ENCODE data around the gene ASTL. TPM values are rescaled to one million over a fixed set of nuclear protein-coding genes. Genes with fewer than 3 reads are reported as not detected.

The ASTL gene
- total RNA-seq, 1 experiment from 2014 or later, result 0.23 TPM

DNA sequence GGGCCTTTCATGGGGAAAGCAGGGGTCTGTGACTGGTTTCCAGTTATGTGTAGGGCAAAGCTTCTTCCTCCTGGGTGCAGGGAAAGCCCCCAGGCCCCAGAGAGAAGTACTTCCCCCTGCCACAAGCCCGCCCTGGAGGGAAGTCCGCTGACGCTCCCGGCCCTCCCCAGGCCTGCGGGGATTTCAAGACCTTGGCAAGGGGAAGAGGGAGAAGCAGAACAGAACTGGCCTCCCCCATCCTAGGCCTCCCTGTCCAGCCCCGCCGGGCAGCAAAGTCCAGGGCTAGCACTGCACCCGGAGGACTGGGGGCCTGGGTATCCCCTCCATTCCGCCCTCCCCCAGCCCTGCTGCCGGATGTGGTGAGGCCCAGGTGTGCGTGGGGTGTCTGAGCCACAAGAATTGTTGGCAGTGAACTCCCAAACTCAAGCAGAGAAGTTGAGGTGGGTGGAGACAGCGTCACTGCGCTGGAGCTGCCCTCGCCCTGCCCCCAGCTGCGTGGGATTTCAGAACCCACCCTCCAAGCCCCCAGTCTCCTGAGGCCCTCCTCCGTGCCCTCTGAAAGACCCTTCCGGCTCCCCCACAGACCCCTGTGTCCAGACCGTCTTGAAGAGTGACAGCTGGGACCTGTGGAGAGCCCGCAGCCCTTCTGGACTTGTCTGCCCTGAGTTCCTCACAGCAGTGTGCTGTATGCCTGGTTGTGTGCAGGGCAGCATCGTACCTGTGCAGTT, 8.0 kb upstream of the ASTL start:
- DNase-seq, result peak in 1 of 2 experiments; percentile 32

GRCh38 chr2:96145848-96146152, 7.5 kb upstream of the ASTL start:
- H3K9me3 ChIP-seq, result no peaks in the 10 kb centered on the region
- H3K36me3 ChIP-seq (ENCODE audit: control insufficient read depth, insufficient read depth, low read length), result peaks cover 2% of the 10 kb centered on the region; the same call in 1 of the 2 replicates
- intact Hi-C loops (cut with micrococcal nuclease; ENCODE audit: unreplicated experiment), result loop anchor here (2.0 to 5.0 kb wide), 2 partner anchors 42 to 63 kb away; partner anchors contain the start of gene STARD7
- H3K27me3 Mint-ChIP-seq (ENCODE audit: insufficient read depth, unreplicated experiment), result no peaks in the 10 kb centered on the region
- peak overlapping the region; percentile 98 for H3K4me3 Mint-ChIP-seq (ENCODE audit: unreplicated experiment)
- no peaks in the 10 kb centered on the region for H3K4me1 Mint-ChIP-seq (ENCODE audit: low read depth, unreplicated experiment)
- BruUV-seq (replicated peaks), result no TSS peak
- H3K27me3 ChIP-seq (replicated peaks; ENCODE audit: control insufficient read depth, insufficient read depth, low read length), result no peaks in the 10 kb centered on the region
- peaks cover 16% of the 10 kb centered on the region for H3K36me3 Mint-ChIP-seq (ENCODE audit: insufficient read depth, unreplicated experiment)
- H3K27ac Mint-ChIP-seq (ENCODE audit: unreplicated experiment), result no peak overlapping the region
- H3K9me3 Mint-ChIP-seq (ENCODE audit: unreplicated experiment), result no peaks in the 10 kb centered on the region
- TF ChIP-seq, protein P1, sequence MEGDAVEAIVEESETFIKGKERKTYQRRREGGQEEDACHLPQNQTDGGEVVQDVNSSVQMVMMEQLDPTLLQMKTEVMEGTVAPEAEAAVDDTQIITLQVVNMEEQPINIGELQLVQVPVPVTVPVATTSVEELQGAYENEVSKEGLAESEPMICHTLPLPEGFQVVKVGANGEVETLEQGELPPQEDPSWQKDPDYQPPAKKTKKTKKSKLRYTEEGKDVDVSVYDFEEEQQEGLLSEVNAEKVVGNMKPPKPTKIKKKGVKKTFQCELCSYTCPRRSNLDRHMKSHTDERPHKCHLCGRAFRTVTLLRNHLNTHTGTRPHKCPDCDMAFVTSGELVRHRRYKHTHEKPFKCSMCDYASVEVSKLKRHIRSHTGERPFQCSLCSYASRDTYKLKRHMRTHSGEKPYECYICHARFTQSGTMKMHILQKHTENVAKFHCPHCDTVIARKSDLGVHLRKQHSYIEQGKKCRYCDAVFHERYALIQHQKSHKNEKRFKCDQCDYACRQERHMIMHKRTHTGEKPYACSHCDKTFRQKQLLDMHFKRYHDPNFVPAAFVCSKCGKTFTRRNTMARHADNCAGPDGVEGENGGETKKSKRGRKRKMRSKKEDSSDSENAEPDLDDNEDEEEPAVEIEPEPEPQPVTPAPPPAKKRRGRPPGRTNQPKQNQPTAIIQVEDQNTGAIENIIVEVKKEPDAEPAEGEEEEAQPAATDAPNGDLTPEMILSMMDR (IDR thresholded peaks at IDR 0.05; ENCODE audit: insufficient read depth in 1 of 2, low read depth in 1 of 2, low read length in 1 of 2, severe bottlenecking in 1 of 2, unreplicated experiment in 1 of 2), result no peak
- peak overlapping the region; percentile 70 for H3K4me3 ChIP-seq (ENCODE audit: low read depth, low read length)
- no peak for DNase-seq
- CTCF ChIA-PET, result no interaction called here
- peaks cover 14% of the 10 kb centered on the region for H3K4me1 ChIP-seq
- POLR2A ChIA-PET, result no interaction called here

More for the DNA sequence above, 8.0 kb upstream of the ASTL start:
- Histone ChIP-seq H3K4me1 (peaks cover 14% of the 10 kb centered on the region), H3K36me3 (ENCODE audit: control insufficient read depth, insufficient read depth, low read length) (peaks cover 2% of the 10 kb centered on the region; the same call in 1 of the 2 replicates), H3K27me3 (replicated peaks; ENCODE audit: control insufficient read depth, insufficient read depth, low read length) (no peaks in the 10 kb centered on the region), H3K4me3 (ENCODE audit: low read depth, low read length) (no peak overlapping the region), H3K9me3 (no peaks in the 10 kb centered on the region)
- H3K4me3 Mint-ChIP-seq (ENCODE audit: unreplicated experiment), result peak overlapping the region; percentile 42
- ChIA-PET POLR2A (no interaction called here), CTCF (interaction anchor here (1.4 to 1.7 kb wide), 2 partner anchors 8 to 28 kb away, joined by 4 to 7 read pairs; partner anchors contain the start of gene ASTL)
- no peaks in the 10 kb centered on the region for H3K27me3 Mint-ChIP-seq (ENCODE audit: insufficient read depth, unreplicated experiment)
- H3K36me3 Mint-ChIP-seq (ENCODE audit: insufficient read depth, unreplicated experiment), result peaks cover 16% of the 10 kb centered on the region
- TF ChIP-seq, protein P1 (IDR thresholded peaks at IDR 0.05; ENCODE audit: insufficient read depth in 1 of 2, low read depth in 1 of 2, low read length in 1 of 2, severe bottlenecking in 1 of 2, unreplicated experiment in 1 of 2), result no peak
- intact Hi-C loops (cut with micrococcal nuclease; ENCODE audit: unreplicated experiment), result loop anchor here (5.0 kb wide), 1 partner anchor 41 kb away; no protein-coding TSS in a partner anchor
- H3K9me3 Mint-ChIP-seq (ENCODE audit: unreplicated experiment), result no peaks in the 10 kb centered on the region
- no TSS peak for BruUV-seq (replicated peaks)
- H3K4me1 Mint-ChIP-seq (ENCODE audit: low read depth, unreplicated experiment), result no peaks in the 10 kb centered on the region
- H3K27ac Mint-ChIP-seq (ENCODE audit: unreplicated experiment), result no peak overlapping the region

DNA sequence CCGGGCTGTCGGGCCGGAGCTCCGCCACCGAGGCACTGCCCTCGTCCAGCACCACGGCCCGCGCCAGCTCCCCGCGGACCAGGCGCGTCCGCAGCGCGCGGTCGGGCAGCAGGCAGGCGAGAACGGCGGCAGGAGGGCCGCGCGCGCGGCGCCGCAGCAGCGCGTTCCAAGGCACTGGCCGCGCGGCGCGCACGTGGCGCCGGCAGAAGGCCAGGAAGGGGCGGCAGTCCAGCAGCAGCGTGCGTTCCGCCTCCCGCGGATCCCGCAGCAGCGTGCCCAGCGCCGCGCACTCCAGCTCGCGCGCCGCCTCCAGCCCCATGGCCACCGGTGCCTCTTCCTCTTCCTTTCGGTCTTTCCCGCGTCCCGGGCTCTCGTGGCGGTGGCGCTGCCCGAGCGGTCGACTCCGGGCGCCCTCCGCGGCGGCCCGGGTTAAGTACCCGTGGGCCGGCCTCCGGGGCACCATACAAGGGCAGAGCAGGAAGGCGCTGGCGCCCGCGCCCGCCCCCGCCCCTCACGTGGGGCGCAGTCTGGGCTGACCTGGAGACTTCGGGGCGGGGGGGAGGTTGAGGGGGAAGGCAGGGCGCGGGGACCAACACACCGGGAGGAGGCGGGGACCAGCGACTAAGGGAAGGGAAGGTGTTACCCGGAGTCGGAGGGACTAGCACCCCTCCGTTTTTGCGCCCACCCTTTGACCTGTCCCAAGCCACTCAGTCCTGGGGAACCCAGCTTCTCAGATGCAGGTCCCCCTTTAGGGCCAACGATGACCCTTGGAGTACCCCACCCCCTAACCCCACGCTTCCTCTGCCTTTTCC, 6.9 kb upstream of the ASTL start, which contains the start of gene DUSP2:
Gene DUSP2 (minus strand): TSS at position 405 of the 812 bp plus-strand sequence. CDS start 86 bp downstream, at position 319.
- H3K27me3 Mint-ChIP-seq (ENCODE audit: insufficient read depth, unreplicated experiment), result no peaks in the 10 kb centered on the region
- peak; percentile 84 to 89 for DNase-seq
- H3K9me3 Mint-ChIP-seq (ENCODE audit: unreplicated experiment), result no peaks in the 10 kb centered on the region
- H3K4me3 Mint-ChIP-seq (ENCODE audit: unreplicated experiment), result peak within 1 kb of the TSS; percentile 98
- peak within 1 kb of the TSS; percentile 70 for H3K4me3 ChIP-seq (ENCODE audit: low read depth, low read length)
- intact Hi-C loops (cut with micrococcal nuclease; ENCODE audit: unreplicated experiment), result loop anchor here (2.0 to 5.0 kb wide), 2 partner anchors 42 to 64 kb away; partner anchors contain the start of gene STARD7
- peaks cover 14% of the 10 kb centered on the region for H3K4me1 ChIP-seq
- peak within 1 kb of the TSS; percentile 94 for H3K27ac Mint-ChIP-seq (ENCODE audit: unreplicated experiment)
- TF ChIP-seq, protein P1 (IDR thresholded peaks at IDR 0.05; ENCODE audit: insufficient read depth in 1 of 2, low read depth in 1 of 2, low read length in 1 of 2, severe bottlenecking in 1 of 2, unreplicated experiment in 1 of 2), result peak in 1 of 2 experiments; percentile 5
- no peaks in the 10 kb centered on the region for H3K4me1 Mint-ChIP-seq (ENCODE audit: low read depth, unreplicated experiment)
- H3K36me3 ChIP-seq (ENCODE audit: control insufficient read depth, insufficient read depth, low read length), result peaks cover 2% of the 10 kb centered on the region; the same call in 1 of the 2 replicates
- no TSS peak for BruUV-seq (replicated peaks)
- H3K27me3 ChIP-seq (replicated peaks; ENCODE audit: control insufficient read depth, insufficient read depth, low read length), result no peaks in the 10 kb centered on the region
- CTCF ChIA-PET, result interaction anchor here (1.0 to 1.6 kb wide), 3 partner anchors 28 to 63 kb away, joined by 3 to 6 read pairs (median 3); partner anchors contain the start of genes ADRA2B and STARD7
- no peaks in the 10 kb centered on the region for H3K9me3 ChIP-seq
- H3K36me3 Mint-ChIP-seq (ENCODE audit: insufficient read depth, unreplicated experiment), result peaks cover 16% of the 10 kb centered on the region
- POLR2A ChIA-PET, result no interaction called here
